Measurements from ENCODE around the gene IRF9.

DNA sequence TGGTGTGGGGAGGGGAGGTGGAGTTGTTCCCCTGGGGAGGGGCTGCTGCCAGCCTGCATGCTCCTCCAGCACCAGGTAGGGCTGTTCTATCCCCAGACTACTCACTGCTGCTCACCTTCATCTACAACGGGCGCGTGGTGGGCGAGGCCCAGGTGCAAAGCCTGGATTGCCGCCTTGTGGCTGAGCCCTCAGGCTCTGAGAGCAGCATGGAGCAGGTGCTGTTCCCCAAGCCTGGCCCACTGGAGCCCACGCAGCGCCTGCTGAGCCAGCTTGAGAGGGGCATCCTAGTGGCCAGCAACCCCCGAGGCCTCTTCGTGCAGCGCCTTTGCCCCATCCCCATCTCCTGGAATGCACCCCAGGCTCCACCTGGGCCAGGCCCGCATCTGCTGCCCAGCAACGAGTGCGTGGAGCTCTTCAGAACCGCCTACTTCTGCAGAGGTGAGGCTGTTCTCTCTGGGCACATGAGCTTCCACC is 3.5 kb downstream of the IRF9 start:
- TF ChIP-seq ZNF565 (CRISPR knock-in tag; conservative IDR thresholded peaks at IDR 0.05; ENCODE audit: low read depth) (no peak), ARNTL (CRISPR knock-in tag; IDR thresholded peaks at IDR 0.05; ENCODE audit: borderline replicate concordance, low read depth) (no peak)
